Measurements from ENCODE around the gene NPEPL1.

Gene NPEPL1

DNA sequence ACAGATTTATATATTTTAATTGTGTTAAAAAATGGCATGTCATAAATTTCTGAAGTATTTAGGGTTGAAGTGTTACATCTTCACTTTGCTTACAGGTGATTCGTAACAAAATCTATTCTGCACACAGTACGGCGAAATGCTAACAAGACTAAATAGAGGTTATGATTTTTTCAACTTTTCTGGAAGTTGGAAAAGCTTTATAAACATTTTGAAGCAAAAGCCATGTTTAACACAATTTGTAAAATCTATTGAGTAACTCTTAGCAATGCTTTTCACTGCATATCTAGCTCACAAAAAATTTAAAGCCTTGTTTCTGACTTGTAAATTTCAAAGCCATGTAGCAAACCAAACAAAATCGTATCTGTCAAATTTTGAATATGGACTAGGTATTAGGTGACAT lies 38.3 kb upstream of the NPEPL1 start:
- TF ChIP-seq, protein P1, sequence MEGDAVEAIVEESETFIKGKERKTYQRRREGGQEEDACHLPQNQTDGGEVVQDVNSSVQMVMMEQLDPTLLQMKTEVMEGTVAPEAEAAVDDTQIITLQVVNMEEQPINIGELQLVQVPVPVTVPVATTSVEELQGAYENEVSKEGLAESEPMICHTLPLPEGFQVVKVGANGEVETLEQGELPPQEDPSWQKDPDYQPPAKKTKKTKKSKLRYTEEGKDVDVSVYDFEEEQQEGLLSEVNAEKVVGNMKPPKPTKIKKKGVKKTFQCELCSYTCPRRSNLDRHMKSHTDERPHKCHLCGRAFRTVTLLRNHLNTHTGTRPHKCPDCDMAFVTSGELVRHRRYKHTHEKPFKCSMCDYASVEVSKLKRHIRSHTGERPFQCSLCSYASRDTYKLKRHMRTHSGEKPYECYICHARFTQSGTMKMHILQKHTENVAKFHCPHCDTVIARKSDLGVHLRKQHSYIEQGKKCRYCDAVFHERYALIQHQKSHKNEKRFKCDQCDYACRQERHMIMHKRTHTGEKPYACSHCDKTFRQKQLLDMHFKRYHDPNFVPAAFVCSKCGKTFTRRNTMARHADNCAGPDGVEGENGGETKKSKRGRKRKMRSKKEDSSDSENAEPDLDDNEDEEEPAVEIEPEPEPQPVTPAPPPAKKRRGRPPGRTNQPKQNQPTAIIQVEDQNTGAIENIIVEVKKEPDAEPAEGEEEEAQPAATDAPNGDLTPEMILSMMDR (conservative IDR thresholded peaks at IDR 0.05), result no peak
- no peak overlapping the region; the same call in 1 of the 2 replicates for H3K27ac ChIP-seq

DNA sequence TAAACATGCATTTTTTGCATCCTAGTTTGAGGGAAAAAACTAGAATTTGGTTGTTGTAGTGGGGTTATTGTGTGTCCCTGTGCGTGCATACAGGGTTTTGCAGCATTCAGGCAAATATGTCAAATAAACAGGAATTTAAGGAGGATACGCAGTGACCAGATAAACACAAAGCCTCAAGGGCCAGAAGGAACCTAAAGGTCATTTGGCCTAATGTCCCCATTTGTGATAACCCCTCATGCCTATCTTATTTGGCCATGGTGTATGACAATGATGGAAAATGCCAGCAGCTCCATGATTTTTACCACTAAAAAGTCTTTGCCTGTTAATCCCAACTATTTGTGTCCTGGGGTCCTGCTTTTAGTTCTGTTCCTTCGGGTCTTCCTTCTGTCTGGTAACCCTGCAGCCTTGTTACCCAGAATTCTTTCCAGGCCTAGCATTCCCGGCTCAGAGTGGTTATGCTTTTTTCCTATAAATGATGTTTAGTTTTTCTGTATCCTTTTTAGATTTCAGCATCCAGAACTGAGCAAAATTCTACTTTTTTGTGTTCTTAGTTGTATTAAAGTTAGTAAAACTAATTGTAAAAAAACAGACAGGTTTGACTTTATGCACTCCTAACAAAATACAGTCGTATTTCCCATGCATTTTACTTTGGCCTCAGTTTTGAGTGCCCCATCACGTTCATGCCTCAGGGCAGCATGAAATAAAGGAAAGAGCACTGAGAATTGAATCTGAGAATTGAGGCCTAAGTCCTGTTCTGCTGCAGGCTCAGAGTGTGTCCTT lies 37.1 kb upstream of the NPEPL1 start:
- no peak overlapping the region for H3K27ac ChIP-seq
- TF ChIP-seq, protein P1 (conservative IDR thresholded peaks at IDR 0.05), result no peak

DNA sequence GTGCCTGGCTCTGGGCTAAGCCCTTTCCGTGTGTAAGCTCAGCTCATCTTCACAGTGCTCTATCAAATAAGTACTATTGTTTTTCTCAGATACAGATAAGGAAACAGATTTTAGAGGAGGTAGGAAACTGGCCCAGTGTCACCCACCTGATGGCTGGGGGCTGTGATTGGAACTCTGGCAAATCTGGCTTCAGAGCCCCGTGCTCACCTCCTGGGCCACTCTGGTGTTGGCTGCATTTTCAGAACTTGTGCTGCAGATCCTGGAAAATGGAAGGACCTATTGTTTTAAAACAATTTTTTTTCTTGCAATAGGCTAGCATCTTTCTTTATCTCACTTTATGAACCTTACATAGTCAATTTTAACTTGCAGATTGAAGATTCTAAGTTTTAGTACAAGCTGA lies 35.8 kb upstream of the NPEPL1 start:
- H3K27ac ChIP-seq, result no peak overlapping the region

DNA sequence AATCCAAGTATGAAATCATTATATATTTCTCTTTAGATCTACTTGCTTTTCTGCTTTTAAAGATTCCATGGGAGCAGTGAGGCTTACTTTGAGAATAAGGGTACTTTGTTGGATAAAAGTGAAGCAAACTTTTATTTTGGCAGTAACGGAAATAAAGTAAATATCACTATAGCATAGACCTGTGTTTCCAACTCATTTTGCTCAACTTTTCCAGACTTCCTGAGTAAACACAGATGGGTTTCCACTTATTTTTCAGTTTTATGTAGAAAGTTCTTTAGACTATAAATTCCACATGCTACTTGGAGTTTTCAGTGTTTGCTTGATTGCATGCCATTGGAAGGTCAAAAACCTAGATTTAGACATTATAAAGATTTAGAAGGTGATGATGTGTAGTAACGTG lies 35.3 kb upstream of the NPEPL1 start:
- H3K27ac ChIP-seq, result no peak overlapping the region
- TF ChIP-seq, protein P1 (conservative IDR thresholded peaks at IDR 0.05), result no peak

More for the DNA sequence above, 35.8 kb upstream of the NPEPL1 start:
- TF ChIP-seq, protein P1 (conservative IDR thresholded peaks at IDR 0.05), result no peak

DNA sequence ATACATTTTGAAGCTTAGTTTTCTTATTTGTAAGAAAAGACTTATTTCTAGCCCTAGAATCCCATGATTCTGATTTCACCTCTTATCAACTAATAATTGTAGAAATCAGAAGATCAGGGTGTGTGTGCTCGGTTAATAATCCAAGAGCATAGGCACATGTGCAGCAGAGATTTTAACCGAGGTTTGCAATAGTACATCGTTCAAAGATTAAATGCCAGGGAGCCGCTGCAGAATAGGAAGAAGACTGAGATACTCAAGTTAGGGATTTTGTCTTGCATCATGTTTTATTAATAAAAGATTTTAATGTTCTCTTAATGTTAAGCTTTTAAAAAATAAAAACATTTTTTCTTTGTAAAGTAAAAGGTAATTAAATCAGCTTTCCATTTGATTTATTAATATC lies 34.6 kb upstream of the NPEPL1 start:
- TF ChIP-seq, protein P1 (conservative IDR thresholded peaks at IDR 0.05), result no peak
- no peak overlapping the region for H3K27ac ChIP-seq

DNA sequence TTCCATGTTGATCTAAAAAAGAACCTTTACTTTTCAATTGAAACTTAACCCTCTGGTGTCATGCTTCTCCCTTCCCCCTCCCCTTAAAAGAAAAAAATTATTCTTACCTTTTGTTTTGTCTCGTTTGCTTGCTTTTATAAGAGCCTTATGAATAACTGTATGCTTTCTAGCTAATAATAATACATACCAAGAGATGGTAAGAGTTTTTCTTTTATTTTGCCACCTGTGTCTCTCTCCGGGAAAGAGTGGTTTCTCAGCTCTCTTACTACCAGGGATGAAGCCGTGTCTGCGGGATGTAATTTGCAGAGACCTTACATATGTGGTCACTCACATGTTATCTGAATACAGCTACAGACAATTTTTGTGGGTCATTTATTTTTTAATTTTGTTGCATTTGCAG lies 33.8 kb upstream of the NPEPL1 start:
- H3K27ac ChIP-seq, result no peak overlapping the region
- TF ChIP-seq, protein P1 (conservative IDR thresholded peaks at IDR 0.05), result no peak

DNA sequence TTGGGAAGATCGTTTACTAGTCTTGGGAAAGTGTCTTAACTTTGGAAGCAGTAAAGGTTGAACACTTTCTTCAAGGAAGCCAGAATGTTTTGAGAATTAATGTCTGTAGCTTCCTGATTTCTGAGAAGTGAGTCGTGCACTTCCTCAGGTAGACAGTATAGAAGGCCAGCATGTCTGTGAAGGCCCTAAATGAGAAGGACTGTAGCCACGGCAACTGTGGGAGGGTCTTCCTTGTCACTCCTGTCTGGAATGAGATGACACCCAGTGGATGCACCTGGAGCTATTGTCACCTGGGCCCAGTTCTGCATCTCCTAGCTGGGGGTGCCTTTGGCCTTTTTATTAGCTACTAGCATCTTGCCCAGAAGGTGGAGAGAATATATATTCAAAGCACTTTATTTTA lies 32.8 kb upstream of the NPEPL1 start:
- no peak overlapping the region for H3K27ac ChIP-seq
- TF ChIP-seq, protein P1 (conservative IDR thresholded peaks at IDR 0.05), result no peak
